Measurements from ENCODE around the gene DEXI. TPM values are rescaled to one million over a fixed set of nuclear protein-coding genes. Genes with fewer than 3 reads are reported as not detected.
A peak's percentile ranks its signal among the peaks of the same experiment; 100 is the strongest.

DEXI gene
- total RNA-seq, 2 experiments from 2014 or later, result 24.8 to 25.3 TPM

DNA sequence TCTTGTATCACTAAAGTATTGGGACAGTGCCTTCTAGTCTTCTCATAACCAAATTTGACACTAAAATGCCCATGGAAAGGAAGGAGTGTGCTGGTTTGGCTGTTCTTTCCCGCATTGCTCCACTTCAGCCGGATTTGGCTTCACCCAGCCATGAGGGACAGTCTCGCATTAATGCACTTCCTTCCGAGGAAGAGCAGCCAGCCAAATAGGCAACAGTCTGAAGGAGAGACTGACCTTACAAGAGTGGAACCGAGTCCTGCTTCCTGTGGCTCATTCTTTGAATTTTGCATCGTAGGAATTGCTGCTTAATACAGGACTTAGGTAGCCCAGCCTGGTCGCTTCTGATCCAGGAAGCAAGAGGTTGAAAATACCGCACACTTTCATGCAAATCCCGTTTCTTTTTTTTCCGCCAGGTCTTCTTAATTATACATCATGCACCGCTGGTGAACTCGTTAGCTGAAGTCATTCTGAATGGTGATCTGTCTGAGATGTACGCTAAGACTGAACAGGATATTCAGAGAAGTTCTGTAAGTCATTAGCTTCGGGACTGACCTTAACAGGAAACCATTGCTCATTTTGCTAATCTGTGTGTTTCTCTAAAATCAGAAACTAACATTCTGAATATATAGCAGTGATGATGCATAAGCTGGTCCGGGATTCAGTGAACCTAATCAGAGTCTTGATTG, 40.3 kb upstream of the DEXI start:
- ATAC-seq (no peak), DNase-seq (no peak)
- H3K36me3 Mint-ChIP-seq (ENCODE audit: low read depth), result peaks cover 20% of the 10 kb centered on the region
- TF ChIP-seq CTCF (IDR thresholded peaks at IDR 0.05), result no peak
- ChIA-PET CTCF (interaction anchor here (0.7 to 4.9 kb wide), 9 partner anchors 12 to 549 kb away, joined by 3 to 44 read pairs (median 5); partner anchors contain the start of gene SOCS1), POLR2A (interaction anchor here (0.7 to 3.3 kb wide), 5 partner anchors 22 to 272 kb away, joined by 3 to 11 read pairs (median 4); no protein-coding TSS in a partner anchor)
- no peaks in the 10 kb centered on the region for H3K27me3 Mint-ChIP-seq
- H3K4me3 Mint-ChIP-seq, result no peak overlapping the region
- peaks cover 22% of the 10 kb centered on the region for H3K4me1 Mint-ChIP-seq (ENCODE audit: low read depth)
- no peak overlapping the region for H3K27ac Mint-ChIP-seq
- intact Hi-C loops (cut with micrococcal nuclease), result no loop called here
- H3K9me3 Mint-ChIP-seq, result no peaks in the 10 kb centered on the region

- ChIA-PET POLR2A (interaction anchor here (1.2 kb wide), 1 partner anchor 272 kb away, joined by 3 read pairs; no protein-coding TSS in a partner anchor), CTCF (interaction anchor here (2.8 to 4.9 kb wide), 3 partner anchors 11 to 274 kb away, joined by 10 to 44 read pairs (median 40); partner anchors contain the start of gene SOCS1)
- H3K9me3 Mint-ChIP-seq, result no peaks in the 10 kb centered on the region
- H3K27me3 Mint-ChIP-seq, result no peaks in the 10 kb centered on the region
- H3K27ac Mint-ChIP-seq, result no peak overlapping the region
- H3K4me1 Mint-ChIP-seq (ENCODE audit: low read depth), result peaks cover 16% of the 10 kb centered on the region
- peaks cover 27% of the 10 kb centered on the region for H3K36me3 Mint-ChIP-seq (ENCODE audit: low read depth)
- intact Hi-C loops (cut with micrococcal nuclease), result no loop called here
- no peak overlapping the region for H3K4me3 Mint-ChIP-seq
- peak; percentile 69 for DNase-seq
- TF ChIP-seq CTCF (IDR thresholded peaks at IDR 0.05), result peak; percentile 55
- ATAC-seq, result peak; percentile 94
Measured at GRCh38 chr16:10981697-10982216, 39.5 kb upstream of the DEXI start.

GRCh38 chr16:10980813-10981212, 38.5 kb upstream of the DEXI start:
- ChIA-PET POLR2A (no interaction called here), CTCF (interaction anchor here (0.9 to 2.3 kb wide), 7 partner anchors 10 to 415 kb away, joined by 3 to 15 read pairs (median 4); no protein-coding TSS in a partner anchor)
- H3K27me3 Mint-ChIP-seq, result no peaks in the 10 kb centered on the region
- H3K27ac Mint-ChIP-seq, result no peak overlapping the region
- DNase-seq (no peak), ATAC-seq (no peak)
- H3K9me3 Mint-ChIP-seq, result no peaks in the 10 kb centered on the region
- intact Hi-C loops (cut with micrococcal nuclease), result no loop called here
- H3K4me1 Mint-ChIP-seq (ENCODE audit: low read depth), result peaks cover 10% of the 10 kb centered on the region
- H3K36me3 Mint-ChIP-seq (ENCODE audit: low read depth), result peaks cover 25% of the 10 kb centered on the region
- TF ChIP-seq CTCF (IDR thresholded peaks at IDR 0.05), result no peak
- H3K4me3 Mint-ChIP-seq, result no peak overlapping the region

- ChIA-PET POLR2A (no interaction called here), CTCF (interaction anchor here (0.9 to 2.3 kb wide), 7 partner anchors 9 to 416 kb away, joined by 3 to 15 read pairs (median 4); no protein-coding TSS in a partner anchor)
- no peak for TF ChIP-seq CTCF (IDR thresholded peaks at IDR 0.05)
- intact Hi-C loops (cut with micrococcal nuclease), result no loop called here
- H3K36me3 Mint-ChIP-seq (ENCODE audit: low read depth), result peaks cover 23% of the 10 kb centered on the region
- H3K9me3 Mint-ChIP-seq, result no peaks in the 10 kb centered on the region
- DNase-seq, result no peak
- H3K27me3 Mint-ChIP-seq, result no peaks in the 10 kb centered on the region
- no peak overlapping the region for H3K4me3 Mint-ChIP-seq
- peaks cover 10% of the 10 kb centered on the region for H3K4me1 Mint-ChIP-seq (ENCODE audit: low read depth)
- no peak overlapping the region for H3K27ac Mint-ChIP-seq
- no peak for ATAC-seq
Measured at GRCh38 chr16:10979717-10980601, 37.7 kb upstream of the DEXI start.

All from activated CD8-positive, alpha-beta T cell treated with anti-CD3 and anti-CD28 coated beads for 36 hours (primary cell).